ENCODE results near the gene ZHX3.
"Not testable (repeated sequence)": the region's sequence is repeated elsewhere in the genome, so short reads cannot be mapped to it uniquely, and the experiment has no call there.

The ZHX3 gene

GRCh38 chr20:41245086-41245707 is 72.3 kb downstream of the ZHX3 start:
- no peak overlapping the region for H3K4me3 ChIP-seq (ENCODE audit: low read length)
- peaks cover 8% of the 10 kb centered on the region for H3K4me1 ChIP-seq (ENCODE audit: insufficient read depth, low read length)
- H3K9me3 ChIP-seq (ENCODE audit: insufficient read depth, low read depth, low read length), result no peaks in the 10 kb centered on the region
- H3K27ac ChIP-seq (ENCODE audit: low read length), result no peak overlapping the region
- no peaks in the 10 kb centered on the region for H3K36me3 ChIP-seq (ENCODE audit: insufficient read depth, low read depth, low read length)
- peaks cover 34% of the 10 kb centered on the region for H3K27me3 ChIP-seq (ENCODE audit: insufficient read depth, low read length)
- H3K9ac ChIP-seq (ENCODE audit: low read depth, low read length), result no peak overlapping the region

- Histone ChIP-seq H3K36me3 (ENCODE audit: insufficient read depth, low read depth, low read length) (no peaks in the 10 kb centered on the region), H3K9me3 (ENCODE audit: insufficient read depth, low read depth, low read length) (no peaks in the 10 kb centered on the region), H3K4me3 (ENCODE audit: low read length) (no peak overlapping the region), H3K27ac (ENCODE audit: low read length) (no peak overlapping the region), H3K27me3 (ENCODE audit: insufficient read depth, low read length) (peaks cover 33% of the 10 kb centered on the region), H3K4me1 (ENCODE audit: insufficient read depth, low read length) (peaks cover 8% of the 10 kb centered on the region), H3K9ac (ENCODE audit: low read depth, low read length) (no peak overlapping the region)
Measured at GRCh38 chr20:41242807-41243206, 74.7 kb downstream of the ZHX3 start.

DNA sequence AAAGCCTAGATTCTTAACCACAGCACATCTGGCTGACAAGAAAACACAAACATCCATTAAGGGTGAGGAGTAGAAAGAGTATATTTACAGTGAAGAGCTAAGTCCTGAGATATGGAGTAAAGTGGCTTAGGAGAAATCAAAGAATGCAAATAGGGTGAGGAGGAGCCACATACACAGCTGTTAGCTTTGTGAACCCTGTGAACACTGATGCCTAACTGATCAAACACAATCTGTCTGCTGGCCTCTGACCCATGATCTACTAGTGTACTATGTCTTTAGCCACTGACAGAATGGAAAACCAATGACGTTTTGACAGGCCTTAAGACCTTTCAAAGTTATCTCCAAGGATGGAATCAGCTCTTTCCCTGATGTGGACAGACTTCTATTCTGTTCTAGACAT is 75.2 kb downstream of the ZHX3 start:
- Histone ChIP-seq H3K27ac (ENCODE audit: low read length) (no peak overlapping the region), H3K4me1 (ENCODE audit: insufficient read depth, low read length) (peaks cover 8% of the 10 kb centered on the region), H3K4me3 (ENCODE audit: low read length) (no peak overlapping the region), H3K9me3 (ENCODE audit: insufficient read depth, low read depth, low read length) (no peaks in the 10 kb centered on the region), H3K27me3 (ENCODE audit: insufficient read depth, low read length) (peaks cover 29% of the 10 kb centered on the region), H3K9ac (ENCODE audit: low read depth, low read length) (no peak overlapping the region), H3K36me3 (ENCODE audit: insufficient read depth, low read depth, low read length) (no peaks in the 10 kb centered on the region)

- H3K4me1 ChIP-seq (ENCODE audit: insufficient read depth, low read length); H3K27ac ChIP-seq (ENCODE audit: low read length); H3K36me3 ChIP-seq (ENCODE audit: insufficient read depth, low read depth, low read length); H3K9me3 ChIP-seq (ENCODE audit: insufficient read depth, low read depth, low read length); H3K9ac ChIP-seq (ENCODE audit: low read depth, low read length); H3K27me3 ChIP-seq (ENCODE audit: insufficient read depth, low read length); H3K4me3 ChIP-seq (ENCODE audit: low read length): not testable (repeated sequence)
Measured at GRCh38 chr20:41237233-41237632, 80.3 kb downstream of the ZHX3 start.

DNA sequence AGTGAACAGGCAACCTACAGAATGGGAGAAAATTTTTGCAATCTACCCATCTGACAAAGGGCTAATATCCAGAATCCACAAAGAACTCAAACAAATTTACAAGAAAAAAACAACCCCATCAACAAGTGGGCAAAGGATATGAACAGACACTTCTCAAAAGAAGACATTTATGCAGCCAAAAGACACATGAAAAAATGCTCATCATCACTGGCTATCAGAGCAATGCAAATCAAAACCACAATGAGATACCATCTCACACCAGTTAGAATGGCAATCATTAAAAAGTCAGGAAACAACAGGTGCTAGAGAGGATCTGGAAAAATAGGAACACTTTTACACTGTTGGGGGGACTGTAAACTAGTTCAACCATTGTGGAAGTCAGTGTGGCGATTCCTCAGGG is 80.7 kb downstream of the ZHX3 start:
- not testable (repeated sequence) for H3K9me3 ChIP-seq (ENCODE audit: insufficient read depth, low read depth, low read length); H3K4me3 ChIP-seq (ENCODE audit: low read length); H3K27me3 ChIP-seq (ENCODE audit: insufficient read depth, low read length); H3K27ac ChIP-seq (ENCODE audit: low read length); H3K36me3 ChIP-seq (ENCODE audit: insufficient read depth, low read depth, low read length); H3K4me1 ChIP-seq (ENCODE audit: insufficient read depth, low read length); H3K9ac ChIP-seq (ENCODE audit: low read depth, low read length)

GRCh38 chr20:41234546-41234945 is 83.0 kb downstream of the ZHX3 start:
- Histone ChIP-seq H3K36me3 (ENCODE audit: insufficient read depth, low read depth, low read length) (no peaks in the 10 kb centered on the region), H3K9me3 (ENCODE audit: insufficient read depth, low read depth, low read length) (no peaks in the 10 kb centered on the region), H3K27ac (ENCODE audit: low read length) (no peak overlapping the region), H3K4me3 (ENCODE audit: low read length) (no peak overlapping the region), H3K27me3 (ENCODE audit: insufficient read depth, low read length) (no peaks in the 10 kb centered on the region), H3K9ac (ENCODE audit: low read depth, low read length) (no peak overlapping the region), H3K4me1 (ENCODE audit: insufficient read depth, low read length) (no peaks in the 10 kb centered on the region)

- Histone ChIP-seq H3K4me3 (ENCODE audit: low read length) (no peak overlapping the region), H3K36me3 (ENCODE audit: insufficient read depth, low read depth, low read length) (no peaks in the 10 kb centered on the region), H3K27me3 (ENCODE audit: insufficient read depth, low read length) (no peaks in the 10 kb centered on the region), H3K9me3 (ENCODE audit: insufficient read depth, low read depth, low read length) (no peaks in the 10 kb centered on the region), H3K27ac (ENCODE audit: low read length) (no peak overlapping the region), H3K9ac (ENCODE audit: low read depth, low read length) (no peak overlapping the region), H3K4me1 (ENCODE audit: insufficient read depth, low read length) (no peaks in the 10 kb centered on the region)
Measured at GRCh38 chr20:41234041-41234440, 83.5 kb downstream of the ZHX3 start.

DNA sequence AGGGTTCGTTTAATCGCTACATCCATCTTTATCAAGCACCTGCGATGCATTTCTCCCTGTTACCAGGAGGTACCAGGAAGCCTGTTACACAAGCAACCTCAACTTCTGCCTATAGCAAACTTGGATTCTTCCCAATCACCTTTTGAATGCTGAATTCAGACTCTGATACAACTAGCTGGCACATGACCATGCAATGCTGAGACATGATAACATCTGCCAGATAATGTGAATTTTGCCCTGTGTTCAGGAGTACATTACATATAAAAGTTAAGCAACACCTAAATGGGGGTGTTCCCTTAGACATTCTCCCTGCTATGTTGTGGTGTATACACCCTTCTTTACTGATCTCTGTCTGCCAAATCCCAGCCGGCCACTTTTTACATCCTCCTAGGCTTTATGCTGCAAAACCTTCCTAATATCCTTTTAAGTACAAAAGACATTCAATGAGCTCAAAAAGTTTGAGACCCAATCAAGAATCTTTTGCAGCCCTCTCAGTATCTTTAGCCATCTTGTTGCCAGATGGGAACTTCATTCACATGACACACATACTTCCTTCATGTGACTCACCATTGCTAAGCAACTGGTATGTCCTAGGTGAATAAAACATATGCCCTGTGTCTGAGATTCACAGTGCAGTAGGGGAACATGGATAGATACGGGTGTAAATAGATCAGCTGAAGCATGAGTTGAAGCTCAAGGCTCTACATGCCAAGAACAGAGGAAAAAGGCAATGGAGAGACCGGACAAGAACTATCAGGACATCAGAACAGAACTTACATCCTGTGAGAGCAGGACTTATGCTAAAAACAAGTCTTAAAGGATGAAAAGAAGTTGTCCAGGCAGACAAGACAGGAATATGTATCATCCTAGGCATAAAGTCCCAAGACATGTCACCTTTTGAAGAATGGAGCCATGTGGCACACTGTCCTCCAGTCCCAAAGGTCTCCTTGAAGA is 84.3 kb downstream of the ZHX3 start:
- Histone ChIP-seq H3K27ac (ENCODE audit: low read length) (no peak overlapping the region), H3K27me3 (ENCODE audit: insufficient read depth, low read length) (no peaks in the 10 kb centered on the region), H3K9ac (ENCODE audit: low read depth, low read length) (no peak overlapping the region), H3K9me3 (ENCODE audit: insufficient read depth, low read depth, low read length) (no peaks in the 10 kb centered on the region), H3K4me3 (ENCODE audit: low read length) (no peak overlapping the region), H3K4me1 (ENCODE audit: insufficient read depth, low read length) (no peaks in the 10 kb centered on the region), H3K36me3 (ENCODE audit: insufficient read depth, low read depth, low read length) (no peaks in the 10 kb centered on the region)

- H3K9me3 ChIP-seq (ENCODE audit: insufficient read depth, low read depth, low read length), result no peaks in the 10 kb centered on the region
- no peak overlapping the region for H3K9ac ChIP-seq (ENCODE audit: low read depth, low read length)
- no peak overlapping the region for H3K27ac ChIP-seq (ENCODE audit: low read length)
- H3K27me3 ChIP-seq (ENCODE audit: insufficient read depth, low read length), result no peaks in the 10 kb centered on the region
- H3K4me3 ChIP-seq (ENCODE audit: low read length), result no peak overlapping the region
- no peaks in the 10 kb centered on the region for H3K36me3 ChIP-seq (ENCODE audit: insufficient read depth, low read depth, low read length)
- H3K4me1 ChIP-seq (ENCODE audit: insufficient read depth, low read length), result no peaks in the 10 kb centered on the region
Measured at GRCh38 chr20:41231136-41231535, 86.4 kb downstream of the ZHX3 start.

- no peak overlapping the region for H3K4me3 ChIP-seq (ENCODE audit: low read length)
- no peaks in the 10 kb centered on the region for H3K36me3 ChIP-seq (ENCODE audit: insufficient read depth, low read depth, low read length)
- no peak overlapping the region for H3K27ac ChIP-seq (ENCODE audit: low read length)
- no peaks in the 10 kb centered on the region for H3K27me3 ChIP-seq (ENCODE audit: insufficient read depth, low read length)
- no peaks in the 10 kb centered on the region for H3K4me1 ChIP-seq (ENCODE audit: insufficient read depth, low read length)
- H3K9me3 ChIP-seq (ENCODE audit: insufficient read depth, low read depth, low read length), result no peaks in the 10 kb centered on the region
- no peak overlapping the region for H3K9ac ChIP-seq (ENCODE audit: low read depth, low read length)
Measured at GRCh38 chr20:41230136-41230535, 87.4 kb downstream of the ZHX3 start.

DNA sequence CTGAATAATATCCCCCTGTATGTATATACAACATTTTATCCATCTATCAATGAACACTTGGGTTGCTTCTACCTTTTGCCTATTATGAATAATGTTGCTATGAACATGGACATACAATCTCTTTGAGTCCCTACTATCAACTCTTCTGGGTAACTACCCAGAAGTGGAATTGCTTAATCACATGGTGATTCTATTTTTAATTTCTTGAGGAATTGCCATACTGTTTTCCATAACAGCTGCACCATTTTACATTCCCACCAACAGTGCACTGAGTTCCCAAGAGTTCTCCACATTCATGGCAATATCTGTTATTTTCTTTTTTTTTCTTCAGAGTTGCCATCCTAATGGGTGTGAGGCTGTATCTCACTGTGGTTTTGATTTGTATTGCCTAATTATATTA is 88.3 kb downstream of the ZHX3 start:
- Histone ChIP-seq H3K9me3 (ENCODE audit: insufficient read depth, low read depth, low read length) (no peaks in the 10 kb centered on the region), H3K27me3 (ENCODE audit: insufficient read depth, low read length) (no peaks in the 10 kb centered on the region), H3K27ac (ENCODE audit: low read length) (no peak overlapping the region), H3K9ac (ENCODE audit: low read depth, low read length) (no peak overlapping the region), H3K36me3 (ENCODE audit: insufficient read depth, low read depth, low read length) (no peaks in the 10 kb centered on the region), H3K4me1 (ENCODE audit: insufficient read depth, low read length) (no peaks in the 10 kb centered on the region), H3K4me3 (ENCODE audit: low read length) (no peak overlapping the region)

GRCh38 chr20:41228858-41229257 is 88.7 kb downstream of the ZHX3 start:
- Histone ChIP-seq H3K4me3 (ENCODE audit: low read length) (no peak overlapping the region), H3K27ac (ENCODE audit: low read length) (no peak overlapping the region), H3K27me3 (ENCODE audit: insufficient read depth, low read length) (no peaks in the 10 kb centered on the region), H3K9ac (ENCODE audit: low read depth, low read length) (no peak overlapping the region), H3K9me3 (ENCODE audit: insufficient read depth, low read depth, low read length) (no peaks in the 10 kb centered on the region), H3K36me3 (ENCODE audit: insufficient read depth, low read depth, low read length) (no peaks in the 10 kb centered on the region), H3K4me1 (ENCODE audit: insufficient read depth, low read length) (no peaks in the 10 kb centered on the region)

Measured in iPS-20b (cell line).